Measurements from ENCODE around the gene CTIF. TPM values are rescaled to one million over a fixed set of nuclear protein-coding genes. Genes with fewer than 3 reads are reported as not detected.
A peak's percentile ranks its signal among the peaks of the same experiment; 100 is the strongest.
"Not testable (repeated sequence)": the region's sequence is repeated elsewhere in the genome, so short reads cannot be mapped to it uniquely, and the experiment has no call there.

The CTIF gene
- total RNA-seq, 1 experiment from 2014 or later, result 5.0 TPM

- no peak for DNase-seq (ENCODE audit: low spot score)
Measured at GRCh38 chr18:48706731-48707130, 167.9 kb downstream of the CTIF start.

GRCh38 chr18:48707636-48708296 lies 168.9 kb downstream of the CTIF start:
- no peak for DNase-seq (ENCODE audit: low spot score)

GRCh38 chr18:48708807-48709206 lies 170.0 kb downstream of the CTIF start:
- no peak for DNase-seq (ENCODE audit: low spot score)

- DNase-seq (ENCODE audit: low spot score), result no peak
Measured at GRCh38 chr18:48709371-48710062, 170.7 kb downstream of the CTIF start.

- peak; percentile 38 for DNase-seq (ENCODE audit: low spot score)
Measured at GRCh38 chr18:48711651-48712486, 173.0 kb downstream of the CTIF start.

- DNase-seq (ENCODE audit: low spot score), result no peak
Measured at GRCh38 chr18:48713309-48713708, 174.5 kb downstream of the CTIF start.

- DNase-seq (ENCODE audit: low spot score), result no peak
Measured at GRCh38 chr18:48714873-48715272, 176.0 kb downstream of the CTIF start.

- no peak for DNase-seq (ENCODE audit: low spot score)
Measured at GRCh38 chr18:48715711-48716361, 177.0 kb downstream of the CTIF start.

- DNase-seq (ENCODE audit: low spot score), result not testable (repeated sequence)
Measured at GRCh38 chr18:48717227-48717626, 178.4 kb downstream of the CTIF start.

GRCh38 chr18:48718251-48718959 lies 179.6 kb downstream of the CTIF start:
- DNase-seq (ENCODE audit: low spot score), result no peak

- no peak for DNase-seq (ENCODE audit: low spot score)
Measured at GRCh38 chr18:48719388-48719787, 180.6 kb downstream of the CTIF start.

GRCh38 chr18:48719974-48720654 lies 181.3 kb downstream of the CTIF start:
- no peak for DNase-seq (ENCODE audit: low spot score)

- DNase-seq (ENCODE audit: low spot score), result no peak
Measured at GRCh38 chr18:48720655-48721025, 181.8 kb downstream of the CTIF start.

- no peak for DNase-seq (ENCODE audit: low spot score)
Measured at GRCh38 chr18:48721312-48721711, 182.5 kb downstream of the CTIF start.

- no peak for DNase-seq (ENCODE audit: low spot score)
Measured at GRCh38 chr18:48723016-48723415, 184.2 kb downstream of the CTIF start.

GRCh38 chr18:48723837-48724236 lies 185.0 kb downstream of the CTIF start:
- DNase-seq (ENCODE audit: low spot score), result no peak

GRCh38 chr18:48724442-48724841 lies 185.6 kb downstream of the CTIF start:
- DNase-seq (ENCODE audit: low spot score), result no peak

- DNase-seq (ENCODE audit: low spot score), result no peak
Measured at GRCh38 chr18:48724939-48725338, 186.1 kb downstream of the CTIF start.

- no peak for DNase-seq (ENCODE audit: low spot score)
Measured at GRCh38 chr18:48725562-48725961, 186.7 kb downstream of the CTIF start.

GRCh38 chr18:48727681-48728080 lies 188.8 kb downstream of the CTIF start:
- DNase-seq (ENCODE audit: low spot score), result no peak

All from H4 (cell line).